Measurements from ENCODE around the gene LITAF. TPM values are rescaled to one million over a fixed set of nuclear protein-coding genes. Genes with fewer than 3 reads are reported as not detected.

Gene LITAF
- polyA plus RNA-seq, 1 of the 3 experiments (the other 2 are of a cell fraction) = 45.7 TPM

GRCh38 chr16:11583166-11583565 is 3.6 kb downstream of the LITAF start:
- H3K27me3 ChIP-seq (ENCODE audit: insufficient read depth) = no peaks in the 10 kb centered on the region
- H3K4me2 ChIP-seq = no peak overlapping the region
- H3K9me3 ChIP-seq = no peaks in the 10 kb centered on the region
- no peak overlapping the region for H3K4me3 ChIP-seq (ENCODE audit: low read depth in 2 of 2, low read length in 1 of 2)
- H3F3A ChIP-seq (replicated peaks; ENCODE audit: insufficient read depth) = peaks cover 4% of the 10 kb centered on the region
- WGBS (ENCODE audit: low lambda C conversion rate) = 72% methylated on average over 7 of the region's 7 CpGs
- no peaks in the 10 kb centered on the region for H3K9me2 ChIP-seq
- no peak overlapping the region for H3K27ac ChIP-seq (ENCODE audit: low read depth in 2 of 2, low read length in 1 of 2)
- CTCF ChIA-PET = interaction anchor here (0.9 to 1.9 kb wide), 2 partner anchors 10 to 51 kb away, joined by 3 to 5 read pairs; no protein-coding TSS in a partner anchor
- H4K20me1 ChIP-seq (ENCODE audit: insufficient read depth) = no peaks in the 10 kb centered on the region
- H3K4me1 ChIP-seq (ENCODE audit: control insufficient read depth in 1 of 2, insufficient read depth in 2 of 2, low read depth in 1 of 2, low read length in 1 of 2) = peaks cover 0 to 19% of the 10 kb centered on the region in 2 experiments; a peak in 1 of 4 replicates
- no peak overlapping the region for H2AFZ ChIP-seq (ENCODE audit: low read depth)
- no peak overlapping the region for H3K9ac ChIP-seq
- DNase-seq = no peak
- TF ChIP-seq, protein P1, sequence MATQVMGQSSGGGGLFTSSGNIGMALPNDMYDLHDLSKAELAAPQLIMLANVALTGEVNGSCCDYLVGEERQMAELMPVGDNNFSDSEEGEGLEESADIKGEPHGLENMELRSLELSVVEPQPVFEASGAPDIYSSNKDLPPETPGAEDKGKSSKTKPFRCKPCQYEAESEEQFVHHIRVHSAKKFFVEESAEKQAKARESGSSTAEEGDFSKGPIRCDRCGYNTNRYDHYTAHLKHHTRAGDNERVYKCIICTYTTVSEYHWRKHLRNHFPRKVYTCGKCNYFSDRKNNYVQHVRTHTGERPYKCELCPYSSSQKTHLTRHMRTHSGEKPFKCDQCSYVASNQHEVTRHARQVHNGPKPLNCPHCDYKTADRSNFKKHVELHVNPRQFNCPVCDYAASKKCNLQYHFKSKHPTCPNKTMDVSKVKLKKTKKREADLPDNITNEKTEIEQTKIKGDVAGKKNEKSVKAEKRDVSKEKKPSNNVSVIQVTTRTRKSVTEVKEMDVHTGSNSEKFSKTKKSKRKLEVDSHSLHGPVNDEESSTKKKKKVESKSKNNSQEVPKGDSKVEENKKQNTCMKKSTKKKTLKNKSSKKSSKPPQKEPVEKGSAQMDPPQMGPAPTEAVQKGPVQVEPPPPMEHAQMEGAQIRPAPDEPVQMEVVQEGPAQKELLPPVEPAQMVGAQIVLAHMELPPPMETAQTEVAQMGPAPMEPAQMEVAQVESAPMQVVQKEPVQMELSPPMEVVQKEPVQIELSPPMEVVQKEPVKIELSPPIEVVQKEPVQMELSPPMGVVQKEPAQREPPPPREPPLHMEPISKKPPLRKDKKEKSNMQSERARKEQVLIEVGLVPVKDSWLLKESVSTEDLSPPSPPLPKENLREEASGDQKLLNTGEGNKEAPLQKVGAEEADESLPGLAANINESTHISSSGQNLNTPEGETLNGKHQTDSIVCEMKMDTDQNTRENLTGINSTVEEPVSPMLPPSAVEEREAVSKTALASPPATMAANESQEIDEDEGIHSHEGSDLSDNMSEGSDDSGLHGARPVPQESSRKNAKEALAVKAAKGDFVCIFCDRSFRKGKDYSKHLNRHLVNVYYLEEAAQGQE (IDR thresholded peaks at IDR 0.05; ENCODE audit: low read depth, low read length) = no peak
- no peak for TF ChIP-seq RAD21 (IDR thresholded peaks at IDR 0.05; ENCODE audit: low read length)
- TF ChIP-seq EZH2phosphoT487 (IDR thresholded peaks at IDR 0.05; ENCODE audit: borderline replicate concordance, low read depth) = no peak
- TF ChIP-seq SMC3 (IDR thresholded peaks at IDR 0.05; ENCODE audit: low read depth, low read length) = no peak
- TF ChIP-seq, protein P2, sequence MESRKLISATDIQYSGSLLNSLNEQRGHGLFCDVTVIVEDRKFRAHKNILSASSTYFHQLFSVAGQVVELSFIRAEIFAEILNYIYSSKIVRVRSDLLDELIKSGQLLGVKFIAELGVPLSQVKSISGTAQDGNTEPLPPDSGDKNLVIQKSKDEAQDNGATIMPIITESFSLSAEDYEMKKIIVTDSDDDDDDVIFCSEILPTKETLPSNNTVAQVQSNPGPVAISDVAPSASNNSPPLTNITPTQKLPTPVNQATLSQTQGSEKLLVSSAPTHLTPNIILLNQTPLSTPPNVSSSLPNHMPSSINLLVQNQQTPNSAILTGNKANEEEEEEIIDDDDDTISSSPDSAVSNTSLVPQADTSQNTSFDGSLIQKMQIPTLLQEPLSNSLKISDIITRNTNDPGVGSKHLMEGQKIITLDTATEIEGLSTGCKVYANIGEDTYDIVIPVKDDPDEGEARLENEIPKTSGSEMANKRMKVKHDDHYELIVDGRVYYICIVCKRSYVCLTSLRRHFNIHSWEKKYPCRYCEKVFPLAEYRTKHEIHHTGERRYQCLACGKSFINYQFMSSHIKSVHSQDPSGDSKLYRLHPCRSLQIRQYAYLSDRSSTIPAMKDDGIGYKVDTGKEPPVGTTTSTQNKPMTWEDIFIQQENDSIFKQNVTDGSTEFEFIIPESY (IDR thresholded peaks at IDR 0.05; ENCODE audit: borderline replicate concordance, low read depth) = no peak
- no peak for TF ChIP-seq GATA2 (CRISPR knock-in tag; IDR thresholded peaks at IDR 0.05)
- no peak for TF ChIP-seq CTCF (IDR thresholded peaks at IDR 0.05)
- POLR2A ChIA-PET = no interaction called here
- peaks cover 80% of the 10 kb centered on the region; the same call in 1 of the 2 replicates for H3K79me2 ChIP-seq (ENCODE audit: insufficient read depth)
- no peaks in the 10 kb centered on the region for H3K36me3 ChIP-seq (replicated peaks in 1 of 2; ENCODE audit: control insufficient read depth in 1 of 2, insufficient read depth in 2 of 2, low read length in 1 of 2)

Measured in SK-N-SH (cell line).